Fibroblast of skin of scalp (primary cell): Measurements from ENCODE around the gene STK32C.

Source experiments
- DNase-seq: peaks from one replicate; pipeline ENCODE4 v3.0.0-alpha.2; 2013

STK32C gene

GRCh38 chr10:132243141-132243540 lies 64.6 kb downstream of the STK32C start:
- DNase-seq = no peak

- no peak for DNase-seq
Measured at GRCh38 chr10:132242103-132242840, 65.5 kb downstream of the STK32C start.

DNA sequence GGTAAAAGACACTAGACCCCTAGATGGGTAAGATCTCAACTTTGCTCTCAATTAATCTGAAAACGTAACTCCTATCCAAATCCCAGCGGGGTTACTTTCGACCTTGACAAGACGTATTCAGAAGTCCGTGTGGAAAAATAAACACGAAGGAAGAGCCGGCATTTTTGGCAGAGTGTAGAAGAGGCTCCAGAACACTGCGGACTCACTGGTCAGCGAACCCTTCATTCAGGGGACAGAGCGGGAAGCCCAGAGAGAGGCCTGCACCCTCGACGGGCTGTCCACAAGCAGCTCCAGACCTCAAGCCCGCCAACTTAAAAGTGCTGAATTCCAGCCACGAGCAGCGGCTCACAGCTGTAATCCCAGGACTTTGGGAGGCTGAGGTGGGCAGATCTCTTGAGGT lies 66.3 kb downstream of the STK32C start:
- no peak for DNase-seq

- DNase-seq = no peak
Measured at GRCh38 chr10:132241086-132241485, 66.7 kb downstream of the STK32C start.

- DNase-seq = no peak
Measured at GRCh38 chr10:132240581-132240980, 67.2 kb downstream of the STK32C start.

DNA sequence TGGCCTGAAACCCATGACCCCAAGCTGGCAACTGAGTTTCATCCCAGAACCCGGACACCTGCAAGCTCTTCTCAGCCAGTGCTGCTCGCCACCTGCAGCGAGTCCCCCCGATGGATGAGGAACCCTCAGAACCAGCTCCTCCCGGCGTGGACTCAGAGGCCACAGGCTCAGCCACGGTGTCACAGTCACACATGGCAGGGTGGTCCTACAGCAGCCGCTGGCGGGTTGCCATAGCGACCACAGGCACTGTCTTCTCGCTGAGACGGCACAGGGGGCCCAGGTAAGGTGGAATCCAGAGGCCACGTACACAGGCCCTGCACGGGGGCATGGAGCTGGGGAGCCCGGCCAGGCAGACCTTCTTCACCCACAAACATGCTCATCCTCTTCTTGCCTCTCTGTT lies 67.6 kb downstream of the STK32C start:
- no peak for DNase-seq

- DNase-seq = no peak
Measured at GRCh38 chr10:132239126-132240031, 68.4 kb downstream of the STK32C start.

DNA sequence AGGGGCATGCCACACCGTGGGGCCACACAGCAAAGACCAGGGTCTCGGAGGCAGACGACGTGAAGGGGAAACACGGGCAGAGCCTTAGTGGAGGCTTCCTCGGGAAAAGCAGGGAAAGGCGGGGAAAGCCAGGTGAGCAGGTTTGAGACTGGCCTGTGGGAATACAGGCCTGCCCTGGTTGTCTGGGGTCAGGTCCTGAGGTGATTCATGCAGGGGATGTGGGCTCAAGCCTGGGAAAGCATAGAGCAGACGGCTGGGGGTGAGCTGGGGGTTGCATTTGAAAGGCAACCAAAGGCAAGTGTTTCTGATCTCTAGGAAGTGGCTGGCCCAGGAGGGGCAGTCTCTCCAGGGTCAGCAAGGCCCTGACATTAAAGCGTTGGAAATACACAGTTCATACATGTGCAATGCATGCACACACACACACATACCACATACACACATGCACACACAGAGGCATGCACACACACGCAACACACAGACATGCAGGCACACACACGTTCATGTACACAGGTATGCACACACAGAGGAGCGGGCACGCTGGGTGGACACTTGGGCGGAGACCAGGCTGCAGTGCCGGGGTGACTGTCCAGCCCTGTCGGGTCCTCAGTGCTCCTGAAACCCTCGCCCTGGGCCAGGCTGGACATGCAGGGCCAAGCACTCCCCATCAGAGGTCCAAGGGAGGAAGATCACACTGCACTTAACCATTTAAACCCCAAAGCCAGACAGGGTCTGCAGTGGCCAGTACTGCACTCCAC lies 69.2 kb downstream of the STK32C start:
- no peak for DNase-seq

DNA sequence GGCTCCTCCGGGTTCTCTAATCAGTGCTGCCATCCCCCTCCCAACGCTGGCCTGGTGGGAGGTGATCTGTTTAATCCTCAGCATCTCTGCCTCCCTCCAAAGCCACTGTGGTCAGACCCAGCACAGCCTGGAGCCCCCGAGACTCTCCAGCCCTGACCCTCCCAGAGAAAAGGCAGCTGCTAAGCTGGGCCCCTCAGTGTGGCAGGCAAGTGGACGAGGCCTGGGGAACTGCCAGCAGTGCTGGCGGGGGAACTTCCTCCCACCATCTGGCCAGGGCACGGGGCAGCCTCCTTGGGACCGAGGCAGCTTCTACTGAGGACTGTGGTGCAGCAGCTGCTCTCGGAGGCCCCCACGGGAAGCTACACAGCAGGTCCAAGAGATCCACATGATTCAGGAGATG lies 69.9 kb downstream of the STK32C start:
- no peak for DNase-seq

GRCh38 chr10:132237396-132237795 lies 70.4 kb downstream of the STK32C start:
- no peak for DNase-seq

GRCh38 chr10:132236881-132237280 lies 70.9 kb downstream of the STK32C start:
- DNase-seq = no peak

DNA sequence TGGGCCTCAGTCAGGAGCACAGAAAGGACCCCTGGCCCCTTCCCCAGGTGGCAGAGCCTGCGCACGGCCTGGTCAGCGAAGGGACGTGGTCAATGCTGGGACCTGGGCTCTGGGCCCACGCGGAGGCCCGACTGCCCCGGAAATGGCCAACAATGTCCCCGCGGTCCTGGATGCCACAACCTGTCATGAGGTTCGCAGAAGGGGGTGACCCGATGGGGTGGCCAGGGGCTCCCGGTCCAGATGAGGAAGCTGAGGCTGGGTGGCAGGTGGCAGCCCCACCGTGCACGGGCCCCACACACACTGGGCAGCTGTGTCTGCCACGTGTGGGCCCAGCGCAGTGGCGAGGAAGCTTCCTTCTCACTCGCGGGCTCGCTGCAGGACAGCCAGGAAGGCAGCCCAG lies 71.6 kb downstream of the STK32C start:
- DNase-seq = no peak

GRCh38 chr10:132234860-132235259 lies 72.9 kb downstream of the STK32C start:
- DNase-seq = no peak

- DNase-seq = no peak
Measured at GRCh38 chr10:132233501-132234085, 74.2 kb downstream of the STK32C start.

DNA sequence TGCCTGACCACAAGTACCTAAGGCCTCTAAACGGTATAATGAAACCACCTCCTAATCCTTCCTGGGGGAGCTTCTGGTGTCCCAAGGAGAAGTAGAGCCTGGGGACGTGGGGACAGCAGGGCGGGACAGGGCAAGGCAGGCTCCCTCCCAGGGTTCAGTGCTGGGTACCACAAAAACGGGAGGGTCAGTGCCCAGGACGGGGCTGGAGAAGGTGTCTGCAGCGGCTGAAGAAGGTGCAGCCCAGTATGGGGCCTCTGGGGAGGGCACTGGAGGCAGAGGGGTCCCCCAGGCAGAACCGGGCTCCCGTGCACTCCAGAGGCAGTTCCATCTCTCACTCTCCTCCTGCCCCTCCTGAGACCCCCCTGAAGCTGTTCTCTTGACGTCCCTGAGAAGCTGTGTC lies 74.8 kb downstream of the STK32C start:
- DNase-seq = no peak

DNA sequence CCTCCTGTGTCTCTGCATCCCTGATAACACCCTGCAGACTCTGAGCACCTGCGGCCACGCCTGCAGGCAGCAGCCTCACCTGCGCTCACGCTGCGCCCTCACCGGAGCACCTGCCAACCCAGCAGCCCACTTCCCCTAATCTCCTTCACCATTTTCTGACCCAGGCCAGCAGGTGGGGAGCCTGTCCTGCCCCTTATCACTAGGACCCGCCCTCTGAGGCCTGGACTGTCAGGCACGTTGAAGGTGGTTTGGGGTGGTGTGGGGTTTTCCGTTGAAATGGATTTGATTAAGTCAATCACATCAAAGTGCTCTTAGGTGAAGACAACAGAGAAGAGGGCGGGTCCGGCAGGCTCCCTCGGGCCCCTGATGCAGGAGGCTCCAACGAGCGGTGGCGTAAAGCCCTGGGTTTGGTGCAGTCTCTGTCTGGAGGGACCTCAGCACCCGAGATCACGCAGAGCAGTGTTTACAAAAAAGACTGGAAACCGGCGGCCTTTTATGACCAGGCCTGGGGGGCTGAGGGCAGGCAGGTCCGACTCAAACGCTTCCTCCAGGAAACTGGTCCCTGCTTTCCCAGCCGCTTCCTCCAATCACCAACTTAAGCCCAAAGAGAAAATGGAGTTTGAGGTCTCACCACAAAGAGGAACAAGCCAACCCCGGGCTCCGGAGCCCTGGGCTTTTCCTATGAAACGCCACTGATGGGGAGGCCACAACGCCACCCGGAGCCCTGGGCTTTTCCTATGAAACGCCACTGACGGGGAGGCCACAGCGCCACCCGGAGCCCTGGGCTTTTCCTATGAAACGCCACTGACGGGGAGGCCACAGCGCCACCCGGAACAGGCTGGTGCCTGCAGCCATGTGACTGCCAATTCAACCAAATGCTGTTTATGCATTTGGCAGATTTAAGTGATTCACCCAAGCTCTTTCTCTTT lies 75.5 kb downstream of the STK32C start:
- no peak for DNase-seq

DNA sequence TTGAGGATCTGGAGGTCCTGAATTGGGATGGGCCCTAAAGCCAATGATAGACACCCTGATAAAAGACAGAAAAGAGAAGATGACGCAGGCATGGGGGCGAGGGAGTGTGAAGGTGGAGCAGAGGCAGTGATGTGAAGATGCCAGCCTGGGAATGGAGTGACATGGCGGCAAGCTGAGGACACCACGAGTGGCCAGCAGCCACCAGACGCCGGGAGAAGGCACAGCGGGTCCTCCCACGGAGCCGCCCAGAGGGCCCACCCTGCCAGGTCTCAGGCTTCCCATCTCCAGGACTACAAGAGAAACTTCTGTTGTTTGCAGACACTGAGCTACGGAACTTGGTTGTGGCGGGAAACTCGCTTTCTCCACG lies 76.1 kb downstream of the STK32C start:
- no peak for DNase-seq

DNA sequence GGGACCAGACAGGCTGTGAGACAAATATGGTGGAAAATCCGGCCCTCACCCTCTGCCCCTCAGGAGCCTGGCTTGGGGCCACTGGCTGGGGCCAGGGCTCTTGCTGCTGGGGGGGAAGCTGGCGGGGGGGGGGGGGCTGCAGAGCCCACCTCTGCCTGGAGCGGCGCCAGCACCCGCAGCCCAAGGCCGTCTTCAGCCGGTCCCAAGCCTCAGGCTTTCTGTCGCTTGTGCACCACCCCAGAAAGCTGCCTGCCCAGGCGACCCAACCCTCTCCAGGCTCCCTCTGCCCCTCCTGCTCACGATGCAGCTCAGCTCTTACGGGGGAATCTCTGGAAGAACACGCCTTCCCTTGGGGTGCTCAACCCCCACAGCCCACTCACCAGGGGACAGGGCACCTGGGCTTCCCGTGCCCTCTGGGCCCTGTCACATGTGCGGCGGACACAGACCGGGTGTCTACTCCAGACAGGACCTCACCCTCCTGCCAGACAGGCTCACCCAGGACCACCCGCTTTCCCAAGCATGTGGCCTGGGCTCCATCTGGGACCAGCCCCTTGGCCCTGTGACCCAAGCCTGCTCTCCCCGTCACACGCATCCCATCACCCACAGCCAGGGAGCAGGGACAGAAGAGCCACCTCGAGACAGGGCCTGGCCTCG lies 77.1 kb downstream of the STK32C start:
- DNase-seq = no peak

GRCh38 chr10:132229834-132230556 lies 77.8 kb downstream of the STK32C start:
- no peak for DNase-seq

- no peak for DNase-seq
Measured at GRCh38 chr10:132229096-132229495, 78.7 kb downstream of the STK32C start.
